KOPT-K1 (cell line): ENCODE measurements around the gene MGRN1.
"Not testable (repeated sequence)": the region's sequence is repeated elsewhere in the genome, so short reads cannot be mapped to it uniquely, and the experiment has no call there.

Source experiments
- H3K27ac ChIP-seq: fragments of 200-600 bp; sonication (generic); 2 replicates; pipeline ENCODE4 v1.5.1; 2016; ENCODE audit warnings: antibody characterized with exemption, mild to moderate bottlenecking, low read depth, low read length; ENCODE audit not compliant: poor library complexity, severe bottlenecking
- H3K36me3 ChIP-seq: fragments of 200-600 bp; sonication (generic); 2 replicates; pipeline ENCODE4 v1.5.1; 2017; ENCODE audit warnings: antibody characterized with exemption, mild to moderate bottlenecking, low read length, moderate library complexity; ENCODE audit not compliant: insufficient read depth
- H3K9me3 ChIP-seq: fragments of 200-600 bp; sonication (generic); 2 replicates; pipeline ENCODE4 v1.5.1; 2017; ENCODE audit warnings: antibody characterized with exemption, low read length, mild to moderate bottlenecking; ENCODE audit not compliant: insufficient read depth, poor library complexity, severe bottlenecking

MGRN1 gene

DNA sequence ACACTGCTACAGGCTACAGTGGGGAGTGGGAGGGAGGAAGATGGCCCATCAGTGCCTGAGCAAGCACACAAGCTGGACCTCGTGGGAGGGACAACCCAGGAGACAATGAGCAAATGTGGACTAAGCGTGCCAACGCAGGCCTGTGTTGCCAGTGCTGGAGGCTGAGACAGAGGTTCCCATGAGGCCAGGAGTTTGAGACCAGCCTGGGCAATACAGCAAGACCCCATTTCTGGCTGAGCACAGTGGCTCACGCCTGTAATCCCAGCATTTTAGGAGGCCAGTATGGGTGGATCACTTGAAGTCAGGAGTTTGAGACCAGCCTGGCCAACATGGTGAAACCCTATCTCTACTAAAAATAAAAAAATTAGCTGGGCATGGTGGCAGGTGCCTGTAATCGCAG lies 113.7 kb downstream of the MGRN1 start:
- H3K36me3 ChIP-seq, H3K27ac ChIP-seq, H3K9me3 ChIP-seq: not testable (repeated sequence)
